Neural progenitor cell (in vitro differentiated cells): ENCODE results near the gene EMSY. TPM values are rescaled to one million over a fixed set of nuclear protein-coding genes. Genes with fewer than 3 reads are reported as not detected.

Source experiments
- DNase-seq: peaks from one replicate; pipeline ENCODE4 v3.0.0-alpha.2; 2016; ENCODE audit warnings: low spot score
- H2AFZ ChIP-seq: fragments of 200-600 bp; sonication (generic); replicated peaks from 2 replicates; pipeline ENCODE4 v1.6.1; 2016; ENCODE audit warnings: antibody characterized with exemption
- H3F3A ChIP-seq: fragments of 200-600 bp; sonication (generic); 2 replicates; pipeline ENCODE4 v1.6.1; 2016; ENCODE audit warnings: antibody characterized with exemption, low read depth
- H3K27ac ChIP-seq: fragments of 200-600 bp; sonication (generic); 2 replicates; pipeline ENCODE4 v1.5.1; 2016; ENCODE audit warnings: mild to moderate bottlenecking
- H3K27me3 ChIP-seq: fragments of 200-600 bp; sonication (generic); 2 replicates; pipeline ENCODE4 v1.6.1; 2016; ENCODE audit warnings: mild to moderate bottlenecking, moderate library complexity
- H3K36me3 ChIP-seq: fragments of 200-600 bp; sonication (generic); 2 replicates; pipeline ENCODE4 v1.5.1; 2016
- H3K4me1 ChIP-seq: fragments of 200-600 bp; sonication (generic); 2 replicates; pipeline ENCODE4 v1.6.1; 2016; ENCODE audit warnings: mixed run types
- H3K4me2 ChIP-seq: fragments of 200-600 bp; sonication (generic); 2 replicates; pipeline ENCODE4 v1.6.1; 2016
- H3K4me3 ChIP-seq: fragments of 200-600 bp; sonication (generic); 2 replicates; pipeline ENCODE4 v1.5.1; 2016
- H3K79me2 ChIP-seq: fragments of 200-600 bp; sonication (generic); 2 replicates; pipeline ENCODE4 v1.6.1; 2016; ENCODE audit warnings: low read depth
- H3K9ac ChIP-seq: fragments of 200-600 bp; sonication (generic); 2 replicates; pipeline ENCODE4 v1.6.1; 2016
- H3K9me3 ChIP-seq: fragments of 200-600 bp; sonication (generic); 2 replicates; pipeline ENCODE4 v1.5.1; 2016; ENCODE audit warnings: low read depth
- H4K20me1 ChIP-seq: fragments of 200-600 bp; sonication (generic); 2 replicates; pipeline ENCODE4 v1.6.1; 2016; ENCODE audit warnings: low read depth
- H3K27ac Mint-ChIP-seq: 3 replicates; pipeline ENCODE4 v1.8.0; 2021; ENCODE audit warnings: mixed read lengths
- H3K27me3 Mint-ChIP-seq: 2 replicates; pipeline ENCODE4 v1.8.0; 2022; ENCODE audit warnings: low read depth, mild to moderate bottlenecking, inconsistent platforms, moderate library complexity, mixed read lengths; ENCODE audit not compliant: insufficient read depth
- H3K36me3 Mint-ChIP-seq: 3 replicates; pipeline ENCODE4 v1.8.0; 2021; ENCODE audit warnings: mixed read lengths
- H3K4me1 Mint-ChIP-seq: 3 replicates; pipeline ENCODE4 v1.8.0; 2021; ENCODE audit warnings: mixed read lengths
- H3K4me3 Mint-ChIP-seq: 3 replicates; pipeline ENCODE4 v1.8.0; 2021; ENCODE audit warnings: mild to moderate bottlenecking, moderate library complexity, mixed read lengths
- H3K9me3 Mint-ChIP-seq: 3 replicates; pipeline ENCODE4 v1.8.0; 2020; ENCODE audit warnings: mixed read lengths
- EZH2 ChIP-seq: fragments of 200-600 bp; sonication (generic); IDR thresholded peaks from 2 replicates; pipeline ENCODE4 v1.6.1; 2017; ENCODE audit warnings: antibody characterized with exemption, mild to moderate bottlenecking, moderate library complexity
- EZH2phosphoT487 ChIP-seq: fragments of 200-600 bp; sonication (generic); IDR thresholded peaks from 2 replicates; pipeline ENCODE4 v1.6.1; 2017; ENCODE audit warnings: antibody characterized with exemption
- small RNA-seq: library from RNA; depleted of rRNA; stranded (forward); fragments of <200 nt; gene quantifications from one replicate; pipeline ENCODE3, GENCODE V24; 2015
- total RNA-seq: library from RNA; depleted of rRNA; stranded (reverse); fragments of >200 nt; gene quantifications from 2 replicates; pipeline ENCODE4 v1.2.3, GENCODE V29; 2015; ENCODE audit warnings: low replicate concordance
- TF ChIP-seq, protein P1 (sequence below): fragments of 200-600 bp; sonication (generic); IDR thresholded peaks from 2 replicates; pipeline ENCODE4 v1.5.1; 2017; ENCODE audit warnings: antibody characterized with exemption, mild to moderate bottlenecking

EMSY gene
- total RNA-seq, 1 donor from 2014 or later, result 92.0 TPM

GRCh38 chr11:76601724-76602123 is 156.9 kb downstream of the EMSY start:
- peaks cover 3% of the 10 kb centered on the region for H3K4me1 Mint-ChIP-seq
- no peak for DNase-seq
- H3K79me2 ChIP-seq, result no peaks in the 10 kb centered on the region
- H3F3A ChIP-seq, result no peaks in the 10 kb centered on the region
- H3K9me3 Mint-ChIP-seq, result peaks cover 7% of the 10 kb centered on the region
- no peaks in the 10 kb centered on the region for H3K9me3 ChIP-seq
- H3K4me2 ChIP-seq, result no peak overlapping the region
- no peak overlapping the region for H3K27ac ChIP-seq
- H3K9ac ChIP-seq, result no peak overlapping the region
- H3K27me3 Mint-ChIP-seq, result peaks cover 5% of the 10 kb centered on the region
- no peak overlapping the region for H3K27ac Mint-ChIP-seq
- no peaks in the 10 kb centered on the region for H4K20me1 ChIP-seq
- H3K36me3 Mint-ChIP-seq, result peaks cover 3% of the 10 kb centered on the region
- H3K4me3 Mint-ChIP-seq, result no peak overlapping the region
- peaks cover 8% of the 10 kb centered on the region for H3K4me1 ChIP-seq
- H2AFZ ChIP-seq, result no peak overlapping the region
- H3K4me3 ChIP-seq, result no peak overlapping the region
- no peaks in the 10 kb centered on the region for H3K27me3 ChIP-seq
- H3K36me3 ChIP-seq, result no peaks in the 10 kb centered on the region
- TF ChIP-seq, protein P1, sequence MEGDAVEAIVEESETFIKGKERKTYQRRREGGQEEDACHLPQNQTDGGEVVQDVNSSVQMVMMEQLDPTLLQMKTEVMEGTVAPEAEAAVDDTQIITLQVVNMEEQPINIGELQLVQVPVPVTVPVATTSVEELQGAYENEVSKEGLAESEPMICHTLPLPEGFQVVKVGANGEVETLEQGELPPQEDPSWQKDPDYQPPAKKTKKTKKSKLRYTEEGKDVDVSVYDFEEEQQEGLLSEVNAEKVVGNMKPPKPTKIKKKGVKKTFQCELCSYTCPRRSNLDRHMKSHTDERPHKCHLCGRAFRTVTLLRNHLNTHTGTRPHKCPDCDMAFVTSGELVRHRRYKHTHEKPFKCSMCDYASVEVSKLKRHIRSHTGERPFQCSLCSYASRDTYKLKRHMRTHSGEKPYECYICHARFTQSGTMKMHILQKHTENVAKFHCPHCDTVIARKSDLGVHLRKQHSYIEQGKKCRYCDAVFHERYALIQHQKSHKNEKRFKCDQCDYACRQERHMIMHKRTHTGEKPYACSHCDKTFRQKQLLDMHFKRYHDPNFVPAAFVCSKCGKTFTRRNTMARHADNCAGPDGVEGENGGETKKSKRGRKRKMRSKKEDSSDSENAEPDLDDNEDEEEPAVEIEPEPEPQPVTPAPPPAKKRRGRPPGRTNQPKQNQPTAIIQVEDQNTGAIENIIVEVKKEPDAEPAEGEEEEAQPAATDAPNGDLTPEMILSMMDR, result no peak

- Histone ChIP-seq H3K36me3 (no peaks in the 10 kb centered on the region), H3K4me3 (no peak overlapping the region)
- DNase-seq, result no peak
These were observed 157.6 kb downstream of the EMSY start for GRCh38 chr11:76602431-76602861.

More at GRCh38 chr11:76602431-76602861, 157.6 kb downstream of the EMSY start:
- Mint-ChIP-seq H3K27ac (no peak overlapping the region), H3K36me3 (peaks cover 3% of the 10 kb centered on the region), H3K27me3 (peaks cover 7% of the 10 kb centered on the region), H3K9me3 (peaks cover 7% of the 10 kb centered on the region), H3K4me1 (peaks cover 3% of the 10 kb centered on the region), H3K4me3 (no peak overlapping the region)
- no peak for TF ChIP-seq EZH2phosphoT487
- TF ChIP-seq EZH2, result no peak
- TF ChIP-seq, protein P1, result no peak
- Histone ChIP-seq H3K27ac (no peak overlapping the region), H2AFZ (no peak overlapping the region), H3K4me2 (no peak overlapping the region), H3K9ac (no peak overlapping the region), H3K27me3 (no peaks in the 10 kb centered on the region), H3K9me3 (no peaks in the 10 kb centered on the region), H3K79me2 (no peaks in the 10 kb centered on the region), H3F3A (no peaks in the 10 kb centered on the region), H3K4me1 (peaks cover 8% of the 10 kb centered on the region), H4K20me1 (no peaks in the 10 kb centered on the region)

Small RNA genes lying within 50 kb of the gene (small RNA-seq; reads per million reads assigned to genes)
- gene AP001189.2 (not detected), gene RF00019 (not detected)

Other genes starting within 250 kb of the EMSY start
- gene WNT11, start 238.5 kb upstream of the EMSY start, total RNA-seq, result 0.26 and 0.59 TPM in 2 replicates
- 64.2 and 112 TPM in 2 replicates for gene THAP12, start 63.9 kb upstream of the EMSY start, total RNA-seq
- 14.8 and 15.2 TPM in 2 replicates for gene GVQW3, start 63.7 kb upstream of the EMSY start, total RNA-seq
- gene LRRC32, start 225.7 kb downstream of the EMSY start, total RNA-seq, result 0.21 and 1.1 TPM in 2 replicates